Measurements from ENCODE around the gene LRRC42.

DNA sequence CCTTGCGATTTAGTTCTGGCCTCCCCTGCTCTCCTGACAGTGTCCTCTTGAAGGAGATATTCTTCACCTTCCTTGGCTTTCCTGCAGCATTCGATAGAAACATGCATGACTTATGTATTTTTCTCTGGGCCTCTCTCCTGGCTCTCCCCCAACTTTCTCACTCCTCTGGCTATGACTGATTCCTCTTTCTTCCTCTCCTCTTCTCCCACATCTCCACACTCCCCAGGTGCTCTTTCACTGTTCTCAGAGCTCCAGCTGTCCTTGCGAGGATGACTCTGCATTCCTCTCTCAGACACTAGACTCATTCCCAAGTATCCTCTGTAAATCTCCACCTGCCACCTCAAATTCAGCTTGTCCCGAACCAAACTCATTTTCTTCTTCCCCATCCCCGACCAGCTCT is 18.0 kb downstream of the LRRC42 start:
- TF ChIP-seq, protein P1, sequence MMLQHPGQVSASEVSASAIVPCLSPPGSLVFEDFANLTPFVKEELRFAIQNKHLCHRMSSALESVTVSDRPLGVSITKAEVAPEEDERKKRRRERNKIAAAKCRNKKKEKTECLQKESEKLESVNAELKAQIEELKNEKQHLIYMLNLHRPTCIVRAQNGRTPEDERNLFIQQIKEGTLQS (IDR thresholded peaks at IDR 0.05), result no peak
- TF ChIP-seq, protein P2, sequence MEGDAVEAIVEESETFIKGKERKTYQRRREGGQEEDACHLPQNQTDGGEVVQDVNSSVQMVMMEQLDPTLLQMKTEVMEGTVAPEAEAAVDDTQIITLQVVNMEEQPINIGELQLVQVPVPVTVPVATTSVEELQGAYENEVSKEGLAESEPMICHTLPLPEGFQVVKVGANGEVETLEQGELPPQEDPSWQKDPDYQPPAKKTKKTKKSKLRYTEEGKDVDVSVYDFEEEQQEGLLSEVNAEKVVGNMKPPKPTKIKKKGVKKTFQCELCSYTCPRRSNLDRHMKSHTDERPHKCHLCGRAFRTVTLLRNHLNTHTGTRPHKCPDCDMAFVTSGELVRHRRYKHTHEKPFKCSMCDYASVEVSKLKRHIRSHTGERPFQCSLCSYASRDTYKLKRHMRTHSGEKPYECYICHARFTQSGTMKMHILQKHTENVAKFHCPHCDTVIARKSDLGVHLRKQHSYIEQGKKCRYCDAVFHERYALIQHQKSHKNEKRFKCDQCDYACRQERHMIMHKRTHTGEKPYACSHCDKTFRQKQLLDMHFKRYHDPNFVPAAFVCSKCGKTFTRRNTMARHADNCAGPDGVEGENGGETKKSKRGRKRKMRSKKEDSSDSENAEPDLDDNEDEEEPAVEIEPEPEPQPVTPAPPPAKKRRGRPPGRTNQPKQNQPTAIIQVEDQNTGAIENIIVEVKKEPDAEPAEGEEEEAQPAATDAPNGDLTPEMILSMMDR (IDR thresholded peaks at IDR 0.05; ENCODE audit: low read depth, low read length, missing input control), result no peak
- no peak for TF ChIP-seq RAD21 (IDR thresholded peaks at IDR 0.05)
- no peak for TF ChIP-seq GABPA (IDR thresholded peaks at IDR 0.05 in 1 of 2, conservative IDR thresholded peaks at IDR 0.05 in 1 of 2)
